IPS-18c (cell line): Measurements from ENCODE around the gene DAB2IP.

Experiments
- H3K4me3 ChIP-seq: 2 replicates; pipeline ENCODE4 v1.7.0; 2013; ENCODE audit warnings: low read depth, mild to moderate bottlenecking, low read length, moderate library complexity; ENCODE audit not compliant: insufficient read depth
- H3K9me3 ChIP-seq: one replicate; pipeline ENCODE4 v1.6.1; 2013; ENCODE audit warnings: mild to moderate bottlenecking, low read length, moderate library complexity; ENCODE audit not compliant: control insufficient read depth, insufficient read depth

Gene DAB2IP

DNA sequence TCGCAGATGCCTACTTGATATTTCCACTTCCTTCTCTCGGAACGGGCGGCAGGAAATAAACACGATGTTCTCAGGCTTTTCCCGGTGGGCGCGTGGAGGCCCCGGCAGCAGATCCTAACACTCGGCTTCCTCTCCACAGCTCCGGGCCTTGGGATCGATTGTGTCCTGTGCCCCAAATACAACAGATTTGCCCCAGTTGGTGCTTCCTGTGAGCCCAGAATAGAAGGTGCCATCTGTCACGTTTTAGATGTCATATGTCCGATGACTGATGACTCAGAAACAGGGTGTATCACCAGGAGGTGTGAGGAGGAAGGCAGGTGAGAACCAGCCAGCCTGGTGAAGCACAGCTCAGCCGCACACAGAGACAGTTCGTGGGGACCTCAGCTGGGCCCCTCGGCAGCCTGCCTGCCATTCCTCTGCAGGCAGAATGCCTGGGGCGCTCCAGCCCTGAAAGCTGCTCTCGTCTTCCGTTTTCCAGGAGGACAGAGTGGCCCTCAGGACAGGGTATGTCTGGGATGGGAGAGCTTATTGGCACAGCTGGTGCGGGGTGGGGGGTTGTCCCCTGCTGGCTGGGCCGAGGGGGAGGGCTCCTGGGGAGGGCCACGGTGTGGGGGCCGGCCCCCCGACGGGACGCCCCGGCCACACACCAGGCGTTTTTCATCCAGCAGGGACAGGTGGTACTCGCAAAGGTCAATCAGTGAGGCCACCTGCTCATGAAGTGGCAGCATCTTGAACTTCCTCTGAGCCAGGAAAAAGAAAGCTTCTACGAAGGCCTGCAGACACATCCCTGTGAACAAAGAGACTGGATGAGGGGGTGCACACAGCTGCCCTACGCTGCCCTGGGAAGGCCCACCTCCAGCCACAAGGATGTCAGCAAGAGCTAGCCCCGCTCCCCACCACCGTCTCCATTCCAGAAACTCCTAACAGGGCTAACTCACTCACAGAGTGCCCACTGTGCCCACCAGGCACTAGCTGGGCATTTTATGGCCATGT is 171.0 kb downstream of the DAB2IP start:
- Histone ChIP-seq H3K9me3 (no peaks in the 10 kb centered on the region), H3K4me3 (no peak overlapping the region)

DNA sequence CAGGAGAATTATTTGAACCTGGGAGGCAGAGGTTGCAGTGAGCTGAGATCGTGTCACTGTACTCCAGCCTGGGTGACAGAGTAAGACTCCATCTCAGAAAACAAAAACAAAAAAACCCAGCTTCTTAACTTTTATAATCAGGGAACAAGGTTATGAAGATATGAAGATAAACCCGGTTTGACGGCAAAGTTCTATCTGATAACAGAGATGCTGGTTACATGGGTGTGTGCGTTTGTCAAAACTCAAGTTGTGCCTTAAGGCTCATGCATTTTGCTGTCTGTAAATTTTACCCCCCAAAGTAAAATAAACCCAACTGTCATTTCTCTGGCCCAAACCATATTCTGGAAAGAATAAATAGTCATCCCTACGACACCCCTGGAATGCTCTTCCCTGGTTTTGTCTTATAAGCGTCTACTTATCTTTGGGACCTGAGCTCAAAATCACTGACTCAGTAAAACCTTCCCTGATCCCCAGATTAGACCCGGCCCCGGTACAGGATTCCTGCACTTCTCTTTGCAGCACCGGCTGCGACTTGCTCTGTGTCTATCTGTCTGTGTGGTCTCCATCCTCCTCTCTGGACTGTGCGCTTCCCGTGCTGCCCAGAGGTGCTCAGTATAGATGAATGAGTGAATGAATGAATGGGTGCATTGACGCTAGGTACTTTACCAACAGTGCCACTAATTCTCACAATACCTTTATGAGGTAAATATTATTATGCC is 172.2 kb downstream of the DAB2IP start:
- H3K4me3 ChIP-seq: no peak overlapping the region

DNA sequence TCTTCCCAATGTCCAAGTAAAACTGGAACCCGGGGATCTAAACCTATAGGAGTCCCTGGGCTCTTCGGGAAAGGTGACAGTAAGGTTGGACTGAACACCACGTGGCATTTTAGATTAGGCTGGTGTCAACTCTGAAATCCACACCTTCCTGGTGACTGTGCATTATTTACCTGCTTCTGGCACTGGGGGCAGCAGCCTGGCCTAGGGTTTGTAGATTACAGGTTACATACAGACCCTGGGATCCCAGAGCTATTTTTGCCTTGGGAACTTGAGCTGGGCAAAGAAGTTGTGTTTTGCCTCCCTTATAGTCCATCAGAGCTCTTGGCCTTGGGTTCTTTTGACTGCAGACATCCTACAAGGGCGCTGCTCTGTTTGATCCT is 173.2 kb downstream of the DAB2IP start:
- Histone ChIP-seq H3K9me3 (no peaks in the 10 kb centered on the region), H3K4me3 (no peak overlapping the region)

More for the DNA sequence above, 172.2 kb downstream of the DAB2IP start:
- no peaks in the 10 kb centered on the region for H3K9me3 ChIP-seq

DNA sequence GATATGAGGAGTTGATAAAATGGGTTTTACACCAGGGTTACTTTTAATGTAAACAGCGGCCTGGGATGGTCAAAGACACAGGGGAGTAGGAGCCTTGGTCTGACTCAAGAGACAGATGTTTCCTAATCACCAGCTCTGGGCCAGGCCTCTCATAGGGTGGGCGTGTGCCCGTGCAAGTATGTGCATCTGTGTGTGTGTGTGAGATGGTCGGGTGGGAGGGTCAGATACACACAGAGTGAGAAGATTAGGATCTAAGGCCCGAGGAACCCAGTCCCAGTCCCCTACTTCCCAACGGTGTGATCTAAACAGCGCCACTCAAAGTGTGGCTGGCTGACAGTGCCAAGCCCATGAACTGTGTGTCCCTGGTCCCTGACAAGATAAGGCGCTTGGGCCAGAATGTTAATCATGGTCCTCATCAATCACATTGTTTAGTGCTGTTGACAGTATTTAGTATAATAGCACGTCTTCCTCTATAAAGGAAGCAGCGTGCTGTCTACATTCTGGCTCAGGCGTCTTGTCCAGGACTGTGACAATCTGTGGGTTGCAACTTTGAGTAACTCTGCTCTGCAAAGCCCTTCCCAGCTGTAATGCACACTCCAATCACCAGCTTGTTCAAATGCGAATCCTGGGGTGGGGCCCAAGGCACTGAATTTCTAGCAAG is 173.7 kb downstream of the DAB2IP start:
- Histone ChIP-seq H3K9me3 (no peaks in the 10 kb centered on the region), H3K4me3 (no peak overlapping the region)

DNA sequence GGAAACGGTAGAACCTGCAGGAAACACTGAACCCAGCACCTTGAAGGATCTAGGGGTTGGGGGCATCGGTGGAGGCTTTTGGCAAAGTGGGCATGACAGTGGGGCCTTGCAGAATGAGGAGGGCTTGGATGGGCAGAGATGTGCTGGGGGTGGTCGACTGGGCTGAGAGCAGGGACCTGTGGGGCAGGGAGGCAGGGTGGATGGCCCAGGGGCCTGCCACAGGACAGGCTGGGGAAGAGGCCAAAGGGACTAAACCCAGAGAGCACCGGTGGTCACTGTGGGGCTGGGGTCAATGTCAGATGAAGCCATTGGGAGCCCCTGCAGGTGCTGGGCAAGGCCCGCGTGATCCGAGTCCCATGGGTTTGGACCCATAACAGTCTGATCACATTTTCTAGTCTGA is 175.3 kb downstream of the DAB2IP start:
- no peak overlapping the region for H3K4me3 ChIP-seq
- H3K9me3 ChIP-seq: no peaks in the 10 kb centered on the region

DNA sequence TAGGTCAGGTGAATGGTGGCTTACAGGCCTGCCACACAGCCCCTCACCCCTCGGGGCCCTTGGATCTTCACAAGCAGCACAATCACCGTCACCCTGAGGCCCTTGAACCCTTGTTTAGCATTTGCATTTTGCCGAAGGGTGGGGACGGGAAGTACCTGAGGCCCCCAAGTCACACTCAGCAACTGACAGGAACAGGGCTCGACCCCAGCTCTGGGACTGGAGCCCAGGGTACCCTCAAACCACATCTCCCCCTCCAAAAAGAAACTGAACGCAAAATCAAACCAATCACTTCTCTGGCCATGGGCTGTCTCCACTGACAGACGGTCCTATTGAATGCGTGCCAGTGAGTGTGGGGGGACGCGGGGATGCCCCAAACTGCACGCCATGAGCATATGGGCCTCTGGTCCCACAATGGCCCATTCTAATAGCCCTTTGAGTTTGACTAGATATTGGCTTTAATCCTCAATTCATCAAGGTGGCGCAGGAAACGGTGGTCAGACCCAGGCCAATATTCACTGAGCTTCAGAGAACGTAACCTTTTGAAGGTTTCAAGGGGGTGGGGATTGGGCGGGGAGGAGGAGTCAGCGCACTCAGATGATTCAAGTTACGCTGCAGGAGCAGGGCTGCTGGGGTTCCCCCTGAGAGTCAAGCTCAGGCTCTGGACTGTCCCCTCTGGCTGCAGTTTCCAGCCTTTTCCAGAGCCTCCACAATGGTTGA is 176.0 kb downstream of the DAB2IP start:
- H3K9me3 ChIP-seq: no peaks in the 10 kb centered on the region
- no peak overlapping the region for H3K4me3 ChIP-seq

DNA sequence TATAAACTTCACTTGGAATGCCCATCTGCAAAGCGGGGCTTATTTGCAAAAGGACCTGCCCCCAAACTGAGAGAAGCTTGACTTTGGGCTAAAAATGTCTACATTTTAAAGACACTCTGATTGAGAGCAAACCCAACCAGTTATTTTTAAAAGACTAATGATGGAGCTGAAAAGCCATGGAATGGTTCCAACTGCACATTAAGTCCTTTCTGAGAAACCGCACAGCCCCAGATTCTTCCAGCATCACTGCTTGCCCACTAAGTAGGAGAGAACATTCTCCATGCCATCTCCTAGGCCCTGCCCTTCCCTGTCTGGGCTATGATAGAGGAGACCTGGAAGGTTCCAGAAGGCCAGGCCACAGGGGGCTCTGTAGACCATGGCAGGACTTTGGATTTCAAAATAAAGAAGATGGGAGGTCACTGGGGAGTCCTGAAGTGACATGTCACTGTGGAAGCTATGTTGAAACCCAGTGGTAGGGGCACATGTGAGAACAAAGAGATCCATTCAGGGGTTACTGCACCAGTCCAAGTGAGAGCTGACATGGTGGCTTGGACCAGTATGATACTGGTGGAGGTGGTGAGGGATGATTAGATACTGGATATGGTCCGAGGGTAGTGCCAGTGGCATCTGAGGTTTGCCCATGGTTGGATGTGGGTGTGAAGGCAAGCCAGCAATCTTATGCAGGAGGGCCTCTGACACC is 179.2 kb downstream of the DAB2IP start:
- no peaks in the 10 kb centered on the region for H3K9me3 ChIP-seq
- no peak overlapping the region for H3K4me3 ChIP-seq

DNA sequence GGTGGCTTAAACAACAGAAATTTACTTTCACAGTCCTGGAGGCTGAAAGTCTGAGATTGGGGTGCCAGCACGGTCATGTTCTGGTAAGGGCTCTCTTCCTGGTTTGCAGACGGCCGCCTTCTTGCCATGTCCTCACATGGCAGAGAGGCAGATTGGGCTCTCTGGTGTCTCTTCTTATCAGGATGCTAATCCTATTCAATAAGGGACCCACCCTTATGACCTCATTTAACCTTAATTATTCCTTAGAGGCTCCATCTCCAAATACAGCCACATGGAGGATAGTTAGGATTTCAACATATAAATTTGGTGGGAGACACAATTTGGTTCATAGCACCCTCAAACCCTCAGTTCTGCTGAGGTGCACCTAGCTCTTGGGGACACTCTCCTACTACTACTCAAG is 180.4 kb downstream of the DAB2IP start:
- Histone ChIP-seq H3K4me3 (no peak overlapping the region), H3K9me3 (no peaks in the 10 kb centered on the region)

DNA sequence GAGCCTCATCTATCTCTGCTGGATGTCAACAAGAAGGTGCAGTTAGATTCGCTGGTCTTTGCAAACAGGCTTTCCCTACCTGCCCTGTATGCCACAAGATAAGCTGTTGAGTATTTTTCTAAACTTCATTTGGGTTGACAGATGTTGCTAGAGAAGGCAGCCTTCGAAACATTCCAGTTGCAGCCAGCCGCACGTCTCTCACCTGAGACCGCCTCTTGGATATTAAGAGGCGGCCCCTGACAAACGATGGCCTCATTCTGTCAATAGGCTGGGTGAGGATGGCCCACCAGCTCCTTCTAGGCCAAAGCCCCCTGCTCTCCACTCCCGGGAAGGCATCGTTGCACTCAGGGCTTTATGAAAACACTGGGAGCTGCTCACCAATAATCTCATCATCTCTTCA is 181.6 kb downstream of the DAB2IP start:
- Histone ChIP-seq H3K9me3 (no peaks in the 10 kb centered on the region), H3K4me3 (no peak overlapping the region)
